Endothelial cell of umbilical vein (primary cell): ENCODE measurements around the gene FABP1. TPM values are rescaled to one million over a fixed set of nuclear protein-coding genes. Genes with fewer than 3 reads are reported as not detected.

Source experiments
- BruUV-seq: library from RNA; stranded (reverse); fragments of 400-500 nt; replicated peaks from 2 replicates; lab custom pipeline; 2021; lab: Mats Ljungman, UMichigan
- CTCF ChIA-PET: fragments of 300-600, 350-600 bp; sonication (Branson Sonifier 250); formaldehyde crosslinking; loops from one replicate; lab custom pipeline; 2021; ENCODE audit warnings: antibody characterized with exemption, inconsistent platforms; lab: Charles Lee
- POLR2A ChIA-PET: fragments of 300-600, 350-600 bp; sonication (Branson Sonifier 250); formaldehyde crosslinking; loops from one replicate; lab custom pipeline; 2021; ENCODE audit warnings: antibody characterized with exemption, inconsistent platforms; lab: Charles Lee
- DNase-seq: peaks from one replicate; pipeline ENCODE4 v3.0.0-alpha.2; 2011; ENCODE audit warnings: low read depth, low spot score
- FAIRE-seq: peaks from 2 replicates; lab custom pipeline; 2011; peaks lifted over from hg19 to GRCh38; lab: Jason Lieb, UNC
- H2AFZ ChIP-seq: 2 replicates; pipeline ENCODE4 v1.6.0; 2012; ENCODE audit warnings: low read depth, low read length, control low read depth, inconsistent platforms
- H3K27ac ChIP-seq: 2 replicates; pipeline ENCODE4 v1.5.1; 2011; ENCODE audit warnings: low read depth, mild to moderate bottlenecking, control low read depth, low read length, moderate library complexity; ENCODE audit not compliant: insufficient read depth
- H3K27me3 ChIP-seq, 2 experiments: 2 replicates each; pipeline versions ENCODE4 v1.6.0 to v1.6.1; 2011; ENCODE audit warnings: low read length in 2 of 2, mixed read lengths in 1 of 2; ENCODE audit not compliant: control insufficient read depth in 2 of 2, insufficient read depth in 2 of 2
- H3K36me3 ChIP-seq, 2 experiments: 2 replicates in 1 of 2; 3 replicates in 1 of 2; pipeline ENCODE4 v1.5.1; 2011; ENCODE audit warnings: low read length in 2 of 2, mild to moderate bottlenecking in 1 of 2, moderate library complexity in 1 of 2; ENCODE audit not compliant: control insufficient read depth in 2 of 2, insufficient read depth in 2 of 2; ENCODE audit errors: extremely low read depth in 1 of 2
- H3K4me1 ChIP-seq: 3 replicates; pipeline ENCODE4 v1.5.1; 2011; ENCODE audit warnings: mild to moderate bottlenecking, low read length; ENCODE audit not compliant: control insufficient read depth, insufficient read depth; ENCODE audit errors: extremely low read depth
- H3K4me2 ChIP-seq: 2 replicates; pipeline ENCODE4 v1.6.1; 2011; ENCODE audit warnings: low read length, control low read depth, mixed read lengths; ENCODE audit not compliant: insufficient read depth
- H3K4me3 ChIP-seq, 3 experiments: fragments of 200-600 bp in 1 of 3; sonication (generic), shearing (Covaris generic) in 1 of 3; replicated peaks in 1 of 3; 2 replicates each; pipeline ENCODE4 v1.5.1; 2011 to 2016; ENCODE audit warnings: control low read depth in 3 of 3, low read length in 3 of 3, mild to moderate bottlenecking in 2 of 3, inconsistent platforms in 1 of 3, low read depth in 1 of 3, moderate library complexity in 1 of 3; ENCODE audit not compliant: insufficient read depth in 1 of 3
- H3K79me2 ChIP-seq: 2 replicates; pipeline ENCODE4 v1.6.0; 2012; ENCODE audit warnings: low read length, inconsistent platforms; ENCODE audit not compliant: control insufficient read depth, insufficient read depth
- H3K9ac ChIP-seq: replicated peaks from 2 replicates; pipeline ENCODE3; 2011; ENCODE audit warnings: low read length, control low read depth; ENCODE audit not compliant: insufficient read depth; ENCODE audit errors: extremely low read depth
- H3K9me1 ChIP-seq: replicated peaks from 3 replicates; pipeline ENCODE4 v1.6.0; 2011; ENCODE audit warnings: mild to moderate bottlenecking, low read length; ENCODE audit not compliant: control insufficient read depth, insufficient read depth; ENCODE audit errors: extremely low read depth
- H3K9me3 ChIP-seq: replicated peaks from 2 replicates; pipeline ENCODE4 v1.5.1; 2012; ENCODE audit warnings: low read length, inconsistent platforms; ENCODE audit not compliant: control insufficient read depth, insufficient read depth
- H4K20me1 ChIP-seq: replicated peaks from 2 replicates; pipeline ENCODE3; 2011; ENCODE audit warnings: mild to moderate bottlenecking, low read length; ENCODE audit not compliant: control insufficient read depth, insufficient read depth; ENCODE audit errors: extremely low read depth
- CTCF ChIP-seq, 2 donors: IDR thresholded peaks; 1 replicate in 1 of 2; 2 replicates in 1 of 2; pipeline ENCODE4 v1.5.1; 2011; ENCODE audit warnings: low read length in 2 of 2, mild to moderate bottlenecking in 2 of 2, moderate library complexity in 2 of 2, control low read depth in 1 of 2, inconsistent platforms in 1 of 2, low read depth in 1 of 2; ENCODE audit not compliant: insufficient read depth in 1 of 2; ENCODE audit errors: extremely low read depth in 1 of 2
- EZH2 ChIP-seq: IDR thresholded peaks from 2 replicates; pipeline ENCODE4 v1.6.1; 2012; ENCODE audit warnings: borderline replicate concordance, low read depth, mild to moderate bottlenecking, moderate library complexity, low read length, inconsistent platforms; ENCODE audit not compliant: severe bottlenecking
- FOS ChIP-seq: IDR thresholded peaks from 2 replicates; pipeline ENCODE4 v1.6.1; 2011; ENCODE audit warnings: mild to moderate bottlenecking, low read length, moderate library complexity, borderline replicate concordance; ENCODE audit not compliant: insufficient read depth
- GATA2 ChIP-seq: IDR thresholded peaks from 2 replicates; pipeline ENCODE4 v1.7.0; 2011; ENCODE audit warnings: low read depth, mild to moderate bottlenecking, moderate library complexity, mixed read lengths, low read length; ENCODE audit not compliant: insufficient read length, insufficient read depth
- JUN ChIP-seq: IDR thresholded peaks from 2 replicates; pipeline ENCODE4 v1.6.1; 2011; ENCODE audit warnings: borderline replicate concordance, low read depth; ENCODE audit not compliant: insufficient read length, insufficient read depth
- MYC ChIP-seq: IDR thresholded peaks from one replicate; pipeline ENCODE4 v1.6.1; 2011; ENCODE audit warnings: mild to moderate bottlenecking, low read depth, low read length
- POLR2A ChIP-seq: IDR thresholded peaks from 2 replicates; pipeline ENCODE4 v1.6.1; 2012; ENCODE audit warnings: low read depth, mild to moderate bottlenecking, control low read depth, low read length
- POLR2AphosphoS5 ChIP-seq: IDR thresholded peaks from 2 replicates; pipeline ENCODE4 v1.6.1; 2012; ENCODE audit warnings: low read depth, mild to moderate bottlenecking, control low read depth, low read length, moderate library complexity; ENCODE audit not compliant: insufficient read depth
- dilution Hi-C: fragments of 300-500 bp; cut with MboI; formaldehyde crosslinking; loops from one replicate; pipeline ENCODE4 v1.15.0; 2019; ENCODE audit warnings: low sequenced_read_pairs; ENCODE audit not compliant: extremely low pct_ligation_motif_present
- intact Hi-C: fragments of 100-400 bp; cut with micrococcal nuclease; formaldehyde crosslinking; loops from one replicate; pipeline ENCODE4 v1.10.0; 2022
- polyA plus RNA-seq, 4 experiments: library from polyadenylated mRNA; depleted of rRNA in 3 of 4; stranded (reverse) in 3 of 4; unstranded in 1 of 4; fragments of >200 nt; gene quantifications; 2 replicates each; pipeline versions ENCODE4 v1.2.1 to v1.2.3, GENCODE V29; 2011 to 2012; ENCODE audit warnings: missing spikeins in 1 of 4
- total RNA-seq: library from RNA; stranded (reverse); gene quantifications from 2 replicates; pipeline ENCODE4 v1.2.3, GENCODE V29; 2021
- TF ChIP-seq, protein P1 (sequence below): IDR thresholded peaks from 2 replicates; pipeline ENCODE4 v1.6.1; 2011; ENCODE audit not compliant: insufficient read depth, insufficient read length

FABP1 gene
- total and polyA plus RNA-seq, 2 donors (not counting 3 experiments of a cell fraction or from before 2014, with no cell fraction given) = not detected

GRCh38 chr2:88131201-88131998 lies 3.5 kb upstream of the FABP1 start:
- no TSS peak for BruUV-seq
- FAIRE-seq (no peak), DNase-seq (no peak)
- no peak overlapping the region for H3K9ac ChIP-seq
- no peaks in the 10 kb centered on the region for H3K79me2 ChIP-seq
- no peaks in the 10 kb centered on the region for H3K27me3 ChIP-seq
- no peaks in the 10 kb centered on the region for H3K9me1 ChIP-seq
- intact Hi-C loops (no loop called here), dilution Hi-C loops (no loop called here)
- no peak overlapping the region for H3K4me3 ChIP-seq
- no peak for TF ChIP-seq CTCF (IDR thresholded peaks at IDR 0.05; ENCODE audit: extremely low read depth in 1 of 2, insufficient read depth in 1 of 2, low read depth in 1 of 2, low read length in 2 of 2)
- no peak for TF ChIP-seq MYC
- no peak for TF ChIP-seq JUN
- TF ChIP-seq GATA2 = no peak
- no peak for TF ChIP-seq POLR2AphosphoS5
- TF ChIP-seq EZH2 = no peak
- TF ChIP-seq, protein P1, sequence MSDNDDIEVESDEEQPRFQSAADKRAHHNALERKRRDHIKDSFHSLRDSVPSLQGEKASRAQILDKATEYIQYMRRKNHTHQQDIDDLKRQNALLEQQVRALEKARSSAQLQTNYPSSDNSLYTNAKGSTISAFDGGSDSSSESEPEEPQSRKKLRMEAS = no peak
- TF ChIP-seq FOS = no peak
- no peak for TF ChIP-seq POLR2A
- CTCF ChIA-PET = interaction anchor here (1.4 kb wide), 1 partner anchor 71 kb away, joined by 6 read pairs; no protein-coding TSS in a partner anchor
- no peak overlapping the region for H3K27ac ChIP-seq
- POLR2A ChIA-PET = no interaction called here
- no peak overlapping the region for H2AFZ ChIP-seq
- H3K4me1 ChIP-seq = no peaks in the 10 kb centered on the region
- H3K9me3 ChIP-seq = no peaks in the 10 kb centered on the region
- no peaks in the 10 kb centered on the region for H3K36me3 ChIP-seq
- H4K20me1 ChIP-seq = no peaks in the 10 kb centered on the region
- H3K4me2 ChIP-seq = no peak overlapping the region
